Heart right ventricle (tissue), 16 donors: Measurements from ENCODE around the gene HSD11B2. TPM values are rescaled to one million over a fixed set of nuclear protein-coding genes. Genes with fewer than 3 reads are reported as not detected.

ENCODE experiments used
- ATAC-seq, 8 donors: fragments of 200-7000 bp; cut with Tn5 transposase; one replicate each; pipeline ENCODE4 v1.9.1; 2020; ENCODE audit warnings: mild to moderate bottlenecking in 8 of 8, moderate library complexity in 8 of 8, moderate number of reproducible peaks in 1 of 8
- DNase-seq, 2 donors: peaks; one replicate each; pipeline ENCODE4 v3.0.0-alpha.2; 2020
- H3K27ac ChIP-seq, 10 donors: fragments of 200-600 bp; sonication (generic) in 2 of 10; one replicate each; pipeline versions ENCODE4 v1.5.0 to v1.8.0; 2020 to 2022; ENCODE audit warnings: mild to moderate bottlenecking in 3 of 10
- H3K27me3 ChIP-seq, 7 donors: fragments of 200-600 bp; one replicate each; pipeline ENCODE4 v1.8.0; 2021 to 2022; ENCODE audit warnings: mild to moderate bottlenecking in 2 of 7
- H3K36me3 ChIP-seq, 9 donors: fragments of 200-600 bp; sonication (generic) in 1 of 9; one replicate each; pipeline versions ENCODE4 v1.5.0 to v1.8.0; 2020 to 2022; ENCODE audit warnings: mild to moderate bottlenecking in 2 of 9
- H3K4me1 ChIP-seq, 9 donors: fragments of 200-600 bp; sonication (generic) in 1 of 9; one replicate each; pipeline versions ENCODE4 v1.5.0 to v1.8.0; 2020 to 2022; ENCODE audit warnings: mild to moderate bottlenecking in 4 of 9
- H3K4me3 ChIP-seq, 10 donors: fragments of 200-600 bp; sonication (generic) in 2 of 10; one replicate each; pipeline versions ENCODE4 v1.5.0 to v1.8.0; 2020 to 2022; ENCODE audit warnings: mild to moderate bottlenecking in 7 of 10, moderate library complexity in 2 of 10
- H3K9me3 ChIP-seq, 11 donors: fragments of 200-600 bp in 10 of 11; sonication (generic) in 2 of 11; one replicate each; pipeline versions ENCODE4 v1.5.0 to v1.8.0; 2013 to 2022; ENCODE audit warnings: mild to moderate bottlenecking in 2 of 11, control low read depth in 1 of 11, moderate library complexity in 1 of 11
- WGBS, 2 donors: extraction: QIAGEN DNeasy Blood & Tissue Kit; methylation state at CpG; one replicate each; pipeline ENCODE4 v1.1.7; 2013; ENCODE audit warnings: inconsistent platforms in 1 of 2; 5-methylcytosine and 5-hydroxymethylcytosine counted together
- intact Hi-C, 10 donors: fragments of 100-400 bp; cut with DNase I; formaldehyde crosslinking; loops; one replicate each; pipeline versions ENCODE4 v1.11.1 to v1.14.2; 2022
- polyA plus RNA-seq, 2 donors: library from polyadenylated mRNA; stranded (reverse); fragments of 200-250 nt; gene quantifications; one replicate each; pipeline ENCODE4 v1.2.3, GENCODE V29; 2013
- total RNA-seq, 10 donors: library from RNA; stranded (reverse); fragmentation: NEBNext Ultra II Directional in 3 of 10; extraction: Animal tissue kit (Norgen Biotek cat#: 25700) in 3 of 10; gene quantifications; one replicate each; pipeline versions ENCODE4 v1.2.1 to v1.2.4, GENCODE V29; 2021 to 2023
- TF ChIP-seq, protein P1 (sequence below), 9 donors: fragments of 200-600 bp; sonication (generic) in 2 of 9; IDR thresholded peaks; one replicate each; pipeline versions ENCODE4 v1.5.0 to v1.8.0; 2021 to 2022; ENCODE audit warnings: antibody characterized with exemption in 9 of 9, mild to moderate bottlenecking in 5 of 9, moderate library complexity in 1 of 9
- donor health status: Arrhythmogenic right ventricular cardiomyopathy.
- donor health status: ischemic (EF 13 %, LVEDD 7.1; RV severe dilation, severe dysfunction).
- donor health status: healthy with polysubstance abuse.
- donor health status: DM: no; HTN: yes; CAD: no.
- donor health status: DM: no; HTN: no; CAD: no.
- donor health status: ischemic (EF 25% LVEDD 6.9; RV normal size, moderate dysfunction).
- donor health status: ischemic (EF 25% LVEDD 5.7; RV mildly dilated, moderate dysfunction).
- donor health status: healthy.
- donor health status: DM: yes; HTN: yes; CAD: no.
- donor health status: Ischemic cardiomyopathy.
- donor health status: ischemic (EF 35%, LVEDD 5.7; RV mildly dilated, moderate dysfunction).
- donor health status: nonischemic (EF 11% LVEDD 7.7; RV severe dilation, severe dysfunction).
- donor health status: DM: yes; HTN: yes; CAD: no.
- donor health status: PGD.
- donor health status: ischemic (EF 29% LVEDD 5.4; RV normal size, mild dysfunction).
- donor health status: nonischemic (EF 23%, LVEDD 6.1; RV moderate dilation, normal function).

HSD11B2 gene
- total and polyA plus RNA-seq, 12 donors: 0.16 to 1.4 (median 0.51) TPM; not detected in 1

DNA sequence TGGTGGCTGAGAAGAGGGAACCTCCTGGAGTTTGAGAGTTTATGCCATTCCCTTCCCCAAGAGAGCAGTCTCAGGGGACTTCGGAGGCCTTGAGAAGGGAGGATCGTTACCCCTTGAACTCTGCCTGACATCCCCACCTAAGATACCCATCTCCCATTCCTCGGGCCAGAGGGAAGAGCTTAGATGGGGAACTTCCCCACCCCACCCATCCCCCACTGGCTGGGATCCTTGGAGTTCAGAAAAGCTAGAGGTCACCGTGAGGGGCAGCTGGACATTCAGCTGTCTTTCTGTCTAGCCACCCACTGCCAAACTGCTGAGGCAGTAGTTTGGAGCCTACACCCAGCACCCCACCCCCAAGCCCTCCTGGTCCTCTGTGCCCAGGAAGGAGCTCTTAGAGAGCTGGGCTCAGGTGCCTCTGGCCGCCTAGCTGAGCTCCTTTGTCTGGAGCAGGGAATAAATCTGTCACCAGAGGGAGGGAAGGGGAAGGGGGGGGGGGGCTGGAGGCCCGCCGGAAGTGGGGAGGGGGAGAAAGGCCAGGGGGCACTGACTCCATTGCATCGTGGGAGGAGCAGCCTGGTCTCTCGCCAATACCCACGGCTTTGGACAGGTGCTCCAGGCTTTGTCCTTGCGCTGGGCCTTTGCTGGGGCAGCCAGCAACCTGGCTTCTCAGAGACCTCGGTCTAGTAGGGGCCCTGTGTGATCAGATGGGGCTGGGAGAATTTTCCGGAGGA lies 1.0 kb downstream of the HSD11B2 start:
- no peak for ATAC-seq
- peak overlapping the region in 5 of 10 donors; percentile 29 to 71 (median 45) for H3K27ac ChIP-seq

DNA sequence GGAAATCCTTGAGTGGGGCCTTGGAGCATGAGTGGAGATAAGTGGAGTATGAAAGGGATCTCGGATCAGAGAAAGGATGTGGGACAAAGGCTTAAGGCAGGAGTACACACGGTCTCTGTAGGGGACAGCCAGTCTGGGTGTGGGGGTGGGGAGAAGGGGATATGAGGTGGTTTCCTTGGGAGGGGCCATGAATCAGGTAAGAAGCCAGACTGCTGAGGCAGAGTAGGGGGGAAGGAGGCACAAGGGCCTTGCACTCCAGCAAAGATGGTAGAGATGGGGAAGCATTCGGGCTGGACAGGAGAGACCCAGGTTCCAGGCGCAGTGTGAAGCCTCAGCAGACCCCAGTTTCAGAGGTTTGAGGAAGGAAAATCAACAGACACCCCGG lies 1.6 kb downstream of the HSD11B2 start:
- WGBS, 2 donors: 68 to 73% methylated on average over 5 of the region's 5 CpGs
- peaks cover 8 to 34% (median 26%) of the 10 kb centered on the region in 9 donors for H3K4me1 ChIP-seq
- H3K36me3 ChIP-seq: peaks cover 0 to 15% (median 0%) of the 10 kb centered on the region in 9 donors
- H3K27ac ChIP-seq: no peak overlapping the region
- no peaks in the 10 kb centered on the region for H3K9me3 ChIP-seq
- TF ChIP-seq, protein P1, sequence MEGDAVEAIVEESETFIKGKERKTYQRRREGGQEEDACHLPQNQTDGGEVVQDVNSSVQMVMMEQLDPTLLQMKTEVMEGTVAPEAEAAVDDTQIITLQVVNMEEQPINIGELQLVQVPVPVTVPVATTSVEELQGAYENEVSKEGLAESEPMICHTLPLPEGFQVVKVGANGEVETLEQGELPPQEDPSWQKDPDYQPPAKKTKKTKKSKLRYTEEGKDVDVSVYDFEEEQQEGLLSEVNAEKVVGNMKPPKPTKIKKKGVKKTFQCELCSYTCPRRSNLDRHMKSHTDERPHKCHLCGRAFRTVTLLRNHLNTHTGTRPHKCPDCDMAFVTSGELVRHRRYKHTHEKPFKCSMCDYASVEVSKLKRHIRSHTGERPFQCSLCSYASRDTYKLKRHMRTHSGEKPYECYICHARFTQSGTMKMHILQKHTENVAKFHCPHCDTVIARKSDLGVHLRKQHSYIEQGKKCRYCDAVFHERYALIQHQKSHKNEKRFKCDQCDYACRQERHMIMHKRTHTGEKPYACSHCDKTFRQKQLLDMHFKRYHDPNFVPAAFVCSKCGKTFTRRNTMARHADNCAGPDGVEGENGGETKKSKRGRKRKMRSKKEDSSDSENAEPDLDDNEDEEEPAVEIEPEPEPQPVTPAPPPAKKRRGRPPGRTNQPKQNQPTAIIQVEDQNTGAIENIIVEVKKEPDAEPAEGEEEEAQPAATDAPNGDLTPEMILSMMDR (IDR thresholded peaks at IDR 0.05): no peak
- peak overlapping the region in 2 of 10 donors; percentile 56 to 62 for H3K4me3 ChIP-seq
- intact Hi-C loops: loop anchor here in 1 of 10 donors (5.0 kb wide), 1 partner anchor 35 kb away; no protein-coding TSS in a partner anchor
- no peak for ATAC-seq
- DNase-seq: no peak
- peaks cover 0 to 55% (median 11%) of the 10 kb centered on the region in 7 donors for H3K27me3 ChIP-seq

More for the DNA sequence above, 1.0 kb downstream of the HSD11B2 start:
- TF ChIP-seq, protein P1 (IDR thresholded peaks at IDR 0.05): no peak
- Histone ChIP-seq H3K36me3 (peaks cover 0 to 10% (median 0%) of the 10 kb centered on the region in 9 donors), H3K4me3 (peak overlapping the region in 9 of 10 donors; percentile 4 to 62 (median 51)), H3K4me1 (peaks cover 8 to 38% (median 26%) of the 10 kb centered on the region in 9 donors), H3K27me3 (peaks cover 0 to 57% (median 15%) of the 10 kb centered on the region in 7 donors), H3K9me3 (no peaks in the 10 kb centered on the region)
- intact Hi-C loops: loop anchor here in 1 of 10 donors (5.0 kb wide), 1 partner anchor 35 kb away; no protein-coding TSS in a partner anchor
- 45 to 60% methylated on average over 12 to 13 of the region's 13 CpGs for WGBS, 2 donors
- no peak for DNase-seq

DNA sequence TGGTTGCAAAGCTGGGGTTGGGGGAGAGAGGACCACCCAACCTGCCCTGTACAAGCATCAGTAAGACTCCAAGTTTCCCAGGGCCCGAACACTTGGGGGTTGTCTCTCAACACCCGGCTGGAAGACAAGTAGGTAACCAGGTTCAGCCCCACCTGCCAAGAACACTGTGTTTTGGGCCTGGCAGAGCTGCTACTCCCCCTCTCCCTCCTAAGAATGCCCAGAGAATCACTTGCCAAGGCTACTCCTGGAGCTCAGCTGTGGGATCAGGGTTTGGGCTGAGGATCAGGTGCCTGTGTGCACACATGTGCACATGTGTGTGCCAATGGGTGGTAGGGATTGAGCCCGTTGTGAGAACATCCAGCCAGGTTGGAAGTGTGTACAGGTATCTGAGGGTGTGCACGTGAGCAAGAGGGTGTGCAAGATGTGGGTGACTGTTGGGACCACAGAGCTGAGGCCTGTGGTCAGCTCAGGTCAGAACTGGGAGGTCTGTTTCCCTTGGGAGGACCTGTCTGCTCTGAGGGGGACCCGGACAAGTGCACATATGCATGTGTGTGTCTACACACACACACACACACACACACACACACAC lies 2.3 kb downstream of the HSD11B2 start:
- H3K27ac ChIP-seq: no peak overlapping the region
- 91 to 95% methylated on average over 5 of the region's 5 CpGs for WGBS, 2 donors
- H3K4me1 ChIP-seq: peaks cover 8 to 27% (median 23%) of the 10 kb centered on the region in 9 donors
- peaks cover 0 to 48% (median 9%) of the 10 kb centered on the region in 7 donors for H3K27me3 ChIP-seq
- peaks cover 0 to 22% (median 0%) of the 10 kb centered on the region in 9 donors for H3K36me3 ChIP-seq
- no peak overlapping the region for H3K4me3 ChIP-seq
- DNase-seq (no peak), ATAC-seq (no peak)
- H3K9me3 ChIP-seq: no peaks in the 10 kb centered on the region
- intact Hi-C loops: loop anchor here in 1 of 10 donors (5.0 kb wide), 1 partner anchor 34 kb away; no protein-coding TSS in a partner anchor
- TF ChIP-seq, protein P1 (IDR thresholded peaks at IDR 0.05): no peak

DNA sequence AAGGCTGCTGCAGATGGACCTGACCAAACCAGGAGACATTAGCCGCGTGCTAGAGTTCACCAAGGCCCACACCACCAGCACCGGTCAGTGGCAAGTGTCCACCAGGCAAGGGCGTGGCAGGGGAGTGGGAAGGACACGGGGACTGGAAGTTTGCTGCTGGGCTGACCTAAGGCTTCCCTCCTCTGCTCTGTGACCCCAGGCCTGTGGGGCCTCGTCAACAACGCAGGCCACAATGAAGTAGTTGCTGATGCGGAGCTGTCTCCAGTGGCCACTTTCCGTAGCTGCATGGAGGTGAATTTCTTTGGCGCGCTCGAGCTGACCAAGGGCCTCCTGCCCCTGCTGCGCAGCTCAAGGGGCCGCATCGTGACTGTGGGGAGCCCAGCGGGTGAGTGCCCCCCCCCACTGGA lies 4.8 kb downstream of the HSD11B2 start:
- H3K27me3 ChIP-seq: peaks cover 0 to 23% (median 0%) of the 10 kb centered on the region in 7 donors
- peaks cover 0 to 19% (median 13%) of the 10 kb centered on the region in 9 donors for H3K4me1 ChIP-seq
- H3K27ac ChIP-seq: no peak overlapping the region
- no peak overlapping the region for H3K4me3 ChIP-seq
- H3K9me3 ChIP-seq: no peaks in the 10 kb centered on the region
- peaks cover 0 to 46% (median 12%) of the 10 kb centered on the region in 9 donors for H3K36me3 ChIP-seq
- ATAC-seq (no peak), DNase-seq (no peak)
- TF ChIP-seq, protein P1 (IDR thresholded peaks at IDR 0.05): no peak
- intact Hi-C loops: no loop called here
- WGBS, 2 donors: 94 to 97% methylated on average over 16 of the region's 16 CpGs
